ENCODE results near the gene SCAF11. TPM values are rescaled to one million over a fixed set of nuclear protein-coding genes. Genes with fewer than 3 reads are reported as not detected.

The SCAF11 gene
- total RNA-seq, 1 experiment from 2014 or later = 79.8 TPM

DNA sequence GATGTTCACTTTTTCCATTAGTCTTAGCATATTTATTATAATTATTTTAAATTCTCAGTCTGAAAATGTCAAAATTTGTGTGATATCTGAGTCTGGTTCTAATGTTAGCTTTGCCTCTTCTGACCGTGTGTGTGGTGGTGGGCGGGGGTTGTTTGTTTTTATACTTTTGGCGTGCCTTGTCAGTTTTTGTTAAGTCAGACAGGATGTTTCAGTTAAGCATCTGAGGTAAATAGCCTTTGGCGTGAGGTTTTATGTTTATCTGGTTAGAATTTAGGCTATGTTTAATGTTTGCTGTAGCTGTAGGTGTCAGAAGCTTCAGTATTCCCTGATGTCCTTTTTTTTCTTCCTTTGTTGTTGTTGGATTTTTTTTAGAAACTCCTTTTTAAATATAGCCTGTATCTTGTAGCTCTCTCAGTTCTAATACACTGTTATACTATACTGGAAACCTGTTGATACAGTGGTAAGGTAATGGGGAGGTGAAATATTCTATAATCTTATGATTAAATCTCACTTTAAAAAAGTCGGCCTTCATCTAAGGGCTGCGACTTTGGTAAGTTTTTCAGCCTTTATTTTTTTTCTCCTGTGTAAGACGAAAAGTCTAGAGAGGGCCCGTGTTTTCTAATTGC, 111.6 kb downstream of the SCAF11 start:
- intact Hi-C loops (cut with micrococcal nuclease) = no loop called here
- RAD21 ChIA-PET (ENCODE audit: low non-redundant PET in 1 of 2, low total read pairs in 2 of 2, uncharacterized antibody in 2 of 2, unreplicated experiment in 2 of 2) = interaction anchor here in 1 of 2 experiments (0.6 kb wide), 1 partner anchor 717 kb away, joined by 4 read pairs; no protein-coding TSS in a partner anchor
- ATAC-seq = no peak
- Histone ChIP-seq H4K20me1 (ENCODE audit: insufficient read depth) (no peaks in the 10 kb centered on the region), H3K4me3 (replicated peaks in 1 of 2; ENCODE audit: low read depth in 1 of 2, low read length in 2 of 2) (no peak overlapping the region), H3K79me2 (ENCODE audit: insufficient read depth, low read length) (peaks cover 8% of the 10 kb centered on the region), H3K9ac (ENCODE audit: low read length) (no peak overlapping the region), H3K27ac (ENCODE audit: low read depth, low read length) (no peak overlapping the region), H3K27me3 (ENCODE audit: insufficient read depth, low read length) (no peaks in the 10 kb centered on the region), H3K9me3 (ENCODE audit: control insufficient read depth in 1 of 2, insufficient read depth in 1 of 2, low read depth in 1 of 2, low read length in 2 of 2) (no peaks in the 10 kb centered on the region), H3K36me3 (ENCODE audit: control insufficient read depth in 1 of 2, insufficient read depth in 2 of 2, low read length in 2 of 2) (0 out of 4 replicates have a peak, but pooled peaks cover 2 to 9% of the 10 kb centered on the region in 2 experiments), H2AFZ (ENCODE audit: low read depth, low read length, poor library complexity, severe bottlenecking) (no peak overlapping the region), H3K4me2 (ENCODE audit: low read length) (no peak overlapping the region), H3K4me1 (ENCODE audit: control insufficient read depth in 1 of 2, insufficient read depth in 2 of 2, low read length in 2 of 2) (no peaks in the 10 kb centered on the region), H3K9me2 (ENCODE audit: insufficient read depth) (no peaks in the 10 kb centered on the region)
- no TSS peak for BruUV-seq (replicated peaks)
- TF ChIP-seq EGR1 (IDR thresholded peaks at IDR 0.05; ENCODE audit: low read depth) (no peak), SP1 (IDR thresholded peaks at IDR 0.05; ENCODE audit: low read depth) (no peak), CBX3 (IDR thresholded peaks at IDR 0.05; ENCODE audit: low read depth) (no peak), SIN3A (IDR thresholded peaks at IDR 0.05; ENCODE audit: low read depth) (no peak), ELF1 (IDR thresholded peaks at IDR 0.05; ENCODE audit: borderline replicate concordance, low read depth) (no peak), SRF (IDR thresholded peaks at IDR 0.05; ENCODE audit: low read depth) (no peak), ZNF274 (IDR thresholded peaks at IDR 0.05; ENCODE audit: low read depth, low read length) (no peak), JUND (IDR thresholded peaks at IDR 0.05) (no peak), TCF7L2 (IDR thresholded peaks at IDR 0.05; ENCODE audit: borderline replicate concordance, extremely low read depth, insufficient read depth, insufficient read length) (no peak), CEBPB (IDR thresholded peaks at IDR 0.05; ENCODE audit: low read depth) (no peak), FOSL1 (IDR thresholded peaks at IDR 0.05; ENCODE audit: low read depth) (no peak), POLR2A (IDR thresholded peaks at IDR 0.05; ENCODE audit: borderline replicate concordance, extremely low read depth, insufficient read depth, insufficient read length) (no peak), EZH2 (IDR thresholded peaks at IDR 0.05) (no peak), YY1 (IDR thresholded peaks at IDR 0.05; ENCODE audit: extremely low read depth, insufficient replicate concordance, low read depth, low read length) (no peak)
- TF ChIP-seq, protein P1, sequence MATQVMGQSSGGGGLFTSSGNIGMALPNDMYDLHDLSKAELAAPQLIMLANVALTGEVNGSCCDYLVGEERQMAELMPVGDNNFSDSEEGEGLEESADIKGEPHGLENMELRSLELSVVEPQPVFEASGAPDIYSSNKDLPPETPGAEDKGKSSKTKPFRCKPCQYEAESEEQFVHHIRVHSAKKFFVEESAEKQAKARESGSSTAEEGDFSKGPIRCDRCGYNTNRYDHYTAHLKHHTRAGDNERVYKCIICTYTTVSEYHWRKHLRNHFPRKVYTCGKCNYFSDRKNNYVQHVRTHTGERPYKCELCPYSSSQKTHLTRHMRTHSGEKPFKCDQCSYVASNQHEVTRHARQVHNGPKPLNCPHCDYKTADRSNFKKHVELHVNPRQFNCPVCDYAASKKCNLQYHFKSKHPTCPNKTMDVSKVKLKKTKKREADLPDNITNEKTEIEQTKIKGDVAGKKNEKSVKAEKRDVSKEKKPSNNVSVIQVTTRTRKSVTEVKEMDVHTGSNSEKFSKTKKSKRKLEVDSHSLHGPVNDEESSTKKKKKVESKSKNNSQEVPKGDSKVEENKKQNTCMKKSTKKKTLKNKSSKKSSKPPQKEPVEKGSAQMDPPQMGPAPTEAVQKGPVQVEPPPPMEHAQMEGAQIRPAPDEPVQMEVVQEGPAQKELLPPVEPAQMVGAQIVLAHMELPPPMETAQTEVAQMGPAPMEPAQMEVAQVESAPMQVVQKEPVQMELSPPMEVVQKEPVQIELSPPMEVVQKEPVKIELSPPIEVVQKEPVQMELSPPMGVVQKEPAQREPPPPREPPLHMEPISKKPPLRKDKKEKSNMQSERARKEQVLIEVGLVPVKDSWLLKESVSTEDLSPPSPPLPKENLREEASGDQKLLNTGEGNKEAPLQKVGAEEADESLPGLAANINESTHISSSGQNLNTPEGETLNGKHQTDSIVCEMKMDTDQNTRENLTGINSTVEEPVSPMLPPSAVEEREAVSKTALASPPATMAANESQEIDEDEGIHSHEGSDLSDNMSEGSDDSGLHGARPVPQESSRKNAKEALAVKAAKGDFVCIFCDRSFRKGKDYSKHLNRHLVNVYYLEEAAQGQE (IDR thresholded peaks at IDR 0.05; ENCODE audit: low read depth) = no peak
- TF ChIP-seq, protein P2, sequence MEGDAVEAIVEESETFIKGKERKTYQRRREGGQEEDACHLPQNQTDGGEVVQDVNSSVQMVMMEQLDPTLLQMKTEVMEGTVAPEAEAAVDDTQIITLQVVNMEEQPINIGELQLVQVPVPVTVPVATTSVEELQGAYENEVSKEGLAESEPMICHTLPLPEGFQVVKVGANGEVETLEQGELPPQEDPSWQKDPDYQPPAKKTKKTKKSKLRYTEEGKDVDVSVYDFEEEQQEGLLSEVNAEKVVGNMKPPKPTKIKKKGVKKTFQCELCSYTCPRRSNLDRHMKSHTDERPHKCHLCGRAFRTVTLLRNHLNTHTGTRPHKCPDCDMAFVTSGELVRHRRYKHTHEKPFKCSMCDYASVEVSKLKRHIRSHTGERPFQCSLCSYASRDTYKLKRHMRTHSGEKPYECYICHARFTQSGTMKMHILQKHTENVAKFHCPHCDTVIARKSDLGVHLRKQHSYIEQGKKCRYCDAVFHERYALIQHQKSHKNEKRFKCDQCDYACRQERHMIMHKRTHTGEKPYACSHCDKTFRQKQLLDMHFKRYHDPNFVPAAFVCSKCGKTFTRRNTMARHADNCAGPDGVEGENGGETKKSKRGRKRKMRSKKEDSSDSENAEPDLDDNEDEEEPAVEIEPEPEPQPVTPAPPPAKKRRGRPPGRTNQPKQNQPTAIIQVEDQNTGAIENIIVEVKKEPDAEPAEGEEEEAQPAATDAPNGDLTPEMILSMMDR (IDR thresholded peaks at IDR 0.05 in 2 of 3, conservative IDR thresholded peaks at IDR 0.05 in 1 of 3; ENCODE audit: borderline replicate concordance in 1 of 3, insufficient read depth in 1 of 3, low read depth in 2 of 3, low read length in 2 of 3) = no peak
- TF ChIP-seq, protein P3, sequence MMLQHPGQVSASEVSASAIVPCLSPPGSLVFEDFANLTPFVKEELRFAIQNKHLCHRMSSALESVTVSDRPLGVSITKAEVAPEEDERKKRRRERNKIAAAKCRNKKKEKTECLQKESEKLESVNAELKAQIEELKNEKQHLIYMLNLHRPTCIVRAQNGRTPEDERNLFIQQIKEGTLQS (IDR thresholded peaks at IDR 0.05) = no peak
- no peak for DNase-seq (ENCODE audit: low read depth, low spot score)
- POLR2A ChIA-PET = no interaction called here
- CTCF ChIA-PET = no interaction called here

All from HCT116 (cell line).